HEK293T (cell line): ENCODE results near the gene SARM1.

ENCODE experiments used
- ARNT ChIP-seq: fragments of 450-650 bp; IDR thresholded peaks from 2 replicates; pipeline ENCODE4 v1.6.1; 2017; ENCODE audit warnings: mild to moderate bottlenecking
- FOXA1 ChIP-seq: fragments of 450-650 bp; IDR thresholded peaks from 2 replicates; pipeline ENCODE4 v1.6.1; 2016; ENCODE audit warnings: mild to moderate bottlenecking
- FOXK2 ChIP-seq: fragments of 450-650 bp; IDR thresholded peaks from 2 replicates; pipeline ENCODE4 v1.6.1; 2016; ENCODE audit warnings: mild to moderate bottlenecking
- FOXM1 ChIP-seq: fragments of 450-650 bp; IDR thresholded peaks from 2 replicates; pipeline ENCODE4 v1.6.1; 2017; ENCODE audit warnings: mild to moderate bottlenecking, borderline replicate concordance
- L3MBTL2 ChIP-seq: fragments of 450-650 bp; conservative IDR thresholded peaks from 2 replicates; pipeline ENCODE4 v1.6.1; 2016; ENCODE audit warnings: mild to moderate bottlenecking
- SUZ12 ChIP-seq: fragments of 450-650 bp; IDR thresholded peaks from 2 replicates; pipeline ENCODE4 v1.6.1; 2016; ENCODE audit warnings: mild to moderate bottlenecking
- TARDBP ChIP-seq: fragments of 450-650 bp; IDR thresholded peaks from 2 replicates; pipeline ENCODE4 v1.6.1; 2016
- ZNF384 ChIP-seq: fragments of 450-650 bp; IDR thresholded peaks from 2 replicates; pipeline ENCODE4 v1.6.1; 2016

GRCh38 chr17:28449859-28450258 is 78.4 kb downstream of the SARM1 start:
- no peak for TF ChIP-seq FOXM1
- TF ChIP-seq L3MBTL2, result no peak
- TF ChIP-seq FOXK2, result no peak
- TF ChIP-seq SUZ12, result no peak
- TF ChIP-seq TARDBP, result no peak
- no peak for TF ChIP-seq ZNF384
- TF ChIP-seq ARNT, result no peak
- no peak for TF ChIP-seq FOXA1
